ENCODE data around the gene GRM7.

GRM7 gene

DNA sequence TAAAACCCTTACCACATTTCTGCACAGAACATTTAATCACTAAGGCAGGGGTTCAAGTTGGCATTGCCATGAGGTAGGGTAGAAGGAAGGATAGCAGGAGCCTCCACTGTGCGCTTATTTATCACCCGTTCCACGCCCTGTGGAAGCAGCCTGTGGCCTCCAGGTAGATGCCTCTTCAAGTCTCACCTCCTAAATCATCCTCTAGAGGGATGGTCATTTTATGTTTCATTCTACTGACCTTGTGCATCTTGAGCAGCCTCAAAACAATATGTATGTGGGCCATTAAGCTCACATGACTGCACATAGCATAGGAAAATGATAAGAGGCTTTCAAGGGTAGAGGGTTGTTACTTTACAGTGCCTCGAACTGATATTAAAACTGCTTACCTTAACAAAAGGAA is 546.2 kb downstream of the GRM7 start:
- DNase-seq (ENCODE audit: low read depth) = no peak
- no peak overlapping the region for H3K4me3 ChIP-seq (ENCODE audit: control insufficient read depth, low read depth, low read length)
- TF ChIP-seq, protein P1, sequence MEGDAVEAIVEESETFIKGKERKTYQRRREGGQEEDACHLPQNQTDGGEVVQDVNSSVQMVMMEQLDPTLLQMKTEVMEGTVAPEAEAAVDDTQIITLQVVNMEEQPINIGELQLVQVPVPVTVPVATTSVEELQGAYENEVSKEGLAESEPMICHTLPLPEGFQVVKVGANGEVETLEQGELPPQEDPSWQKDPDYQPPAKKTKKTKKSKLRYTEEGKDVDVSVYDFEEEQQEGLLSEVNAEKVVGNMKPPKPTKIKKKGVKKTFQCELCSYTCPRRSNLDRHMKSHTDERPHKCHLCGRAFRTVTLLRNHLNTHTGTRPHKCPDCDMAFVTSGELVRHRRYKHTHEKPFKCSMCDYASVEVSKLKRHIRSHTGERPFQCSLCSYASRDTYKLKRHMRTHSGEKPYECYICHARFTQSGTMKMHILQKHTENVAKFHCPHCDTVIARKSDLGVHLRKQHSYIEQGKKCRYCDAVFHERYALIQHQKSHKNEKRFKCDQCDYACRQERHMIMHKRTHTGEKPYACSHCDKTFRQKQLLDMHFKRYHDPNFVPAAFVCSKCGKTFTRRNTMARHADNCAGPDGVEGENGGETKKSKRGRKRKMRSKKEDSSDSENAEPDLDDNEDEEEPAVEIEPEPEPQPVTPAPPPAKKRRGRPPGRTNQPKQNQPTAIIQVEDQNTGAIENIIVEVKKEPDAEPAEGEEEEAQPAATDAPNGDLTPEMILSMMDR (IDR thresholded peaks at IDR 0.05; ENCODE audit: control insufficient read depth, insufficient read depth, low read depth, low read length, missing control alignments) = no peak

DNA sequence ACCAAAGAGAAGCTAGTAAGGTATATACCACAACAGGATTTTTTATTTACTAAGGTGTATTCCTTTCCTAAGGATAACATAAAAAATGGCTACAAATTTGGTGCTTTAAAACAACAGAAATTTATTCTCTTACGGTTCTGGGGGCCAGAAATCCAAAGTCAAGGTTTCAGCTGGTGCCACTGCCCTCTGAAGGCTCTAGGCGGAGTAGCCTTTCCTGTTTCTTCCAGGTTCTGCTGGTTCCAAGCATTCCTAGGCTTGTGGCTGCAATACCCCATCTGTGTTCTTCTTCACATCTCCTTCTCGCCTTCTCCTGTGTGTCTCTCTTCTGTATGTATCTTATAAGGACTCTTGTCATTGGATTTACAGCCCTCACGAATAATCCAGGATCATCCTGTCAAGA is 549.9 kb downstream of the GRM7 start:
- no peak for DNase-seq (ENCODE audit: low read depth)
- H3K4me3 ChIP-seq (ENCODE audit: control insufficient read depth, low read depth, low read length) = no peak overlapping the region
- TF ChIP-seq, protein P1 (IDR thresholded peaks at IDR 0.05; ENCODE audit: control insufficient read depth, insufficient read depth, low read depth, low read length, missing control alignments) = no peak

DNA sequence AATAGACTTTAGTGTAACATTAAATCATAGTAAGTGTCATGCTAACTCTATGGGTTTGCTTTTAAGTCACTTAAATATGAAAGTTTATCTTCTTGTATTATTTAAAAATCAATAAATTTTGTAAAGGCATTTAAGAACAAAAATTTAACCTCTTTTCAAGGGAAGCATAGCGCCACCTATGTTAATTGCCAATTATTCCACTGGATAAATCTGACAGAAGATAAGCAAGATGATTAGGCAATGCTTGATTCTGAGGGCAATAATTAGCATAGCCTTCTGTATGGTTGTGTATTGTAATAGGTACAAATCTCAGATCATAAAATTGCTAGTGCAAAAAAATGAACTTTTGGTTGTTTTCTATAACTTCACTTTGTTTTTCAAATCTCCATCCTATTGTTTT is 560.1 kb downstream of the GRM7 start:
- DNase-seq (ENCODE audit: low read depth) = no peak
- TF ChIP-seq, protein P1 (IDR thresholded peaks at IDR 0.05; ENCODE audit: control insufficient read depth, insufficient read depth, low read depth, low read length, missing control alignments) = no peak
- H3K4me3 ChIP-seq (ENCODE audit: control insufficient read depth, low read depth, low read length) = no peak overlapping the region

DNA sequence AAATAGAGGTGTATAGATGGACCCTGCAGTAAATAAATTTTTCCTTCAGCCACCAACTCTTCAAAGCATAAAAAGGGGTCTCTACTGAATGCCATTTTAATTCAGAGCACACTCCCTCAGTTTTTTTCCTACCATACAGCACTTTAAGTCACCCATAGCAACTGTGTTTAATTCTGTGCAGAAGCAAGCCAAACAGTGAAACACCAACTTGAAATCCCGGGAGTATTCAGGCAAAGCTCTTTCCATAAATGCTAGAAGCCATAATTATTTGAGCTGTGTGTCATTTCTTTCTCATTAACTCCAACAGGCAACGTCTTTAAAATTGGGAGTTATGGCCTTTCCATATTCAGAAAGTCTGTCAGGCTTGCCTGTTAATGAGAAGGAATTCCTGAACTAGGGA is 562.1 kb downstream of the GRM7 start:
- no peak overlapping the region for H3K4me3 ChIP-seq (ENCODE audit: control insufficient read depth, low read depth, low read length)
- TF ChIP-seq, protein P1 (IDR thresholded peaks at IDR 0.05; ENCODE audit: control insufficient read depth, insufficient read depth, low read depth, low read length, missing control alignments) = no peak
- DNase-seq (ENCODE audit: low read depth) = no peak

DNA sequence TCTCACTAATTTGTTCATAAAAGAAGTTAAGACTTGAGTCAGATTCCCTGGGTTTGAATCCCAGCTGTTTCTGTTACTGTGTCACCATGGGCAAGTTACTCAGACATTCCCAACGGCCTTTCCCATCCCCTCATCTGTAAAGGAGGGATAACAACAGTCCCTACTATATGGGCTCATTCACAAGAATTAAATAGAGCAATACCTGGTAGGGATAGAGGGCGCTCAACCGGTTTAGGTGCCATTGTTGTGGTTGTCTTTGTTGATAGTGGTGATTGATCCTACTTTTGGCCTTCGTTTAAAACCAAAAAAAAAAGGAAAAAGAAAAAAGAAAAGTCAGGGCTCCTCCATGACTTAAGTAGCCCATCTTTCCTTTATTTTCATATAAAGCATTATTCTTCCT is 563.1 kb downstream of the GRM7 start:
- TF ChIP-seq, protein P1 (IDR thresholded peaks at IDR 0.05; ENCODE audit: control insufficient read depth, insufficient read depth, low read depth, low read length, missing control alignments) = no peak
- no peak overlapping the region for H3K4me3 ChIP-seq (ENCODE audit: control insufficient read depth, low read depth, low read length)
- no peak for DNase-seq (ENCODE audit: low read depth)

DNA sequence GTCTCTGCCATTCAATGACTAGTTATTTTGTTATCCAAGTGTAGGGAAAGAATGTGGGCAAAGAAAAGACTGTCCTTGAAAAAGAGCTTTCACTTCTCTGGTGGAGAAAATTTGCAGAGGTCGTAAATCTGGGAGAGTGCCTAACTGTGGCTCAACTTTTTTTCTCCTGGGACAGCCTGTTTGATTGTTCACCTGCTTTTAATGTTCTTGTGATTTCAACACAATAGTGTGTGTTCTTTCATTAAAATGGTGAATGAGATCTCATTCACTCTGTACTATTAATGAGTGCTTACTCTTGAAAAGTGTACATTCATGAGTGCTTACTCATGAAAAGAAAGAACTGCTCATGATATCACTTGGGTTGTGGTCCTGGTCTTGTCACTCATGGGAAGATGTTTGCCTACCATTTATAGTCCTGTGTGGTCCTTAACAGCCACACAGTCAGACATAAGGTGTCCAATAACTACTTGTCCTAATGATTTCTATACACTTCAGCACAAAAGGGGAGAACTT is 567.3 kb downstream of the GRM7 start:
- no peak overlapping the region for H3K4me3 ChIP-seq (ENCODE audit: control insufficient read depth, low read depth, low read length)
- TF ChIP-seq, protein P1 (IDR thresholded peaks at IDR 0.05; ENCODE audit: control insufficient read depth, insufficient read depth, low read depth, low read length, missing control alignments) = no peak
- DNase-seq (ENCODE audit: low read depth) = no peak

DNA sequence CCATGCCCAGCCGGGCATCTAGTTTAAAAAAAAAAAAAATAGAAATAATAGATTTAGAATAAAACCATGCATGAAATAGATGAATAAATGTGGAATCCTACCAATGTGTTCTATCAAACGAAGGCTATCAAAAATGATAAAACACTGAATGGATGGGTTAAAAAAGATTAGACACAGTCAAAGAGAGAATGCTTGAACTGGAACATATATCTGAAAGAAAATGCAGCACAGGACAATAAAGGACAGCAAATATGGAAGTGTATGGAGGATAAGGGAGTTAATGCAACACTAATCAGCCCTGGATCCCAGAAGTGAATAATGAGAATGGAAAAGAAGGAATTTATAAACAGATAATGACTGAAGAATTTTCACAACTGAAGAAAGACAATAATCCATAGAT is 571.7 kb downstream of the GRM7 start:
- TF ChIP-seq, protein P1 (IDR thresholded peaks at IDR 0.05; ENCODE audit: control insufficient read depth, insufficient read depth, low read depth, low read length, missing control alignments) = no peak
- no peak overlapping the region for H3K4me3 ChIP-seq (ENCODE audit: control insufficient read depth, low read depth, low read length)
- no peak for DNase-seq (ENCODE audit: low read depth)
